ENCODE data around the gene ADORA2A. TPM values are rescaled to one million over a fixed set of nuclear protein-coding genes. Genes with fewer than 3 reads are reported as not detected.

ADORA2A gene
- total and polyA plus RNA-seq, 4 donors = 5.5 to 54.9 (median 22.8) TPM

GRCh38 chr22:24446260-24446611 is 18.8 kb downstream of the ADORA2A start:
- Histone ChIP-seq H3K4me1 (ENCODE audit: control insufficient read depth in 5 of 5, insufficient read depth in 5 of 5, low read length in 5 of 5) (peaks cover 3 to 19% (median 3%) of the 10 kb centered on the region in 5 donors), H3K9me3 (ENCODE audit: control insufficient read depth in 4 of 4, insufficient read depth in 3 of 4, low read length in 3 of 4) (no peaks in the 10 kb centered on the region), H3K36me3 (ENCODE audit: control insufficient read depth in 4 of 4, insufficient read depth in 4 of 4, low read length in 4 of 4) (peaks cover 0 to 12% (median 0%) of the 10 kb centered on the region in 4 donors), H3K9ac (ENCODE audit: insufficient read depth in 1 of 2, low read length in 2 of 2) (no peak overlapping the region), H3K4me3 (no peak overlapping the region), H3K27me3 (ENCODE audit: control insufficient read depth in 3 of 3, insufficient read depth in 3 of 3, low read length in 2 of 3) (no peaks in the 10 kb centered on the region), H3K27ac (ENCODE audit: low read depth in 1 of 2, low read length in 1 of 2) (no peak overlapping the region)
- DNase-seq (no peak), ATAC-seq (ENCODE audit: insufficient read depth, low FRiP score) (no peak)
- no peak for TF ChIP-seq CTCF (IDR thresholded peaks at IDR 0.05; ENCODE audit: control extremely low read depth, extremely low read depth)
- 86 to 88% methylated on average over 3 of the region's 3 CpGs for WGBS, 2 donors

GRCh38 chr22:24450610-24451009 is 23.2 kb downstream of the ADORA2A start:
- Histone ChIP-seq H3K9me3 (ENCODE audit: control insufficient read depth in 4 of 4, insufficient read depth in 3 of 4, low read length in 3 of 4) (peaks cover 0 to 5% (median 0%) of the 10 kb centered on the region in 4 donors), H3K36me3 (ENCODE audit: control insufficient read depth in 4 of 4, insufficient read depth in 4 of 4, low read length in 4 of 4) (no peaks in the 10 kb centered on the region), H3K4me3 (no peak overlapping the region), H3K9ac (ENCODE audit: insufficient read depth in 1 of 2, low read length in 2 of 2) (no peak overlapping the region), H3K4me1 (ENCODE audit: control insufficient read depth in 5 of 5, insufficient read depth in 5 of 5, low read length in 5 of 5) (peaks cover 3 to 24% (median 5%) of the 10 kb centered on the region in 5 donors), H3K27me3 (ENCODE audit: control insufficient read depth in 3 of 3, insufficient read depth in 3 of 3, low read length in 2 of 3) (no peaks in the 10 kb centered on the region), H3K27ac (ENCODE audit: low read depth in 1 of 2, low read length in 1 of 2) (peak overlapping the region in 1 of 2 donors; percentile 15)
- WGBS, 2 donors = 27 to 51% methylated on average over 1 of the region's 1 CpG
- ATAC-seq (ENCODE audit: insufficient read depth, low FRiP score) (no peak), DNase-seq (peak; percentile 73 to 86 (median 81))
- no peak for TF ChIP-seq CTCF (IDR thresholded peaks at IDR 0.05; ENCODE audit: control extremely low read depth, extremely low read depth)

- DNase-seq (no peak), ATAC-seq (ENCODE audit: insufficient read depth, low FRiP score) (no peak)
- no peak overlapping the region for H3K9ac ChIP-seq (ENCODE audit: insufficient read depth in 1 of 2, low read length in 2 of 2)
- peaks cover 0 to 5% (median 0%) of the 10 kb centered on the region in 4 donors for H3K9me3 ChIP-seq (ENCODE audit: control insufficient read depth in 4 of 4, insufficient read depth in 3 of 4, low read length in 3 of 4)
- no peak overlapping the region for H3K4me3 ChIP-seq
- H3K27ac ChIP-seq (ENCODE audit: low read depth in 1 of 2, low read length in 1 of 2) = no peak overlapping the region
- TF ChIP-seq CTCF (IDR thresholded peaks at IDR 0.05; ENCODE audit: control extremely low read depth, extremely low read depth) = no peak
- H3K4me1 ChIP-seq (ENCODE audit: control insufficient read depth in 5 of 5, insufficient read depth in 5 of 5, low read length in 5 of 5) = peaks cover 3 to 24% (median 9%) of the 10 kb centered on the region in 5 donors
- H3K27me3 ChIP-seq (ENCODE audit: control insufficient read depth in 3 of 3, insufficient read depth in 3 of 3, low read length in 2 of 3) = no peaks in the 10 kb centered on the region
- H3K36me3 ChIP-seq (ENCODE audit: control insufficient read depth in 4 of 4, insufficient read depth in 4 of 4, low read length in 4 of 4) = no peaks in the 10 kb centered on the region
Measured at GRCh38 chr22:24451162-24451561, 23.8 kb downstream of the ADORA2A start.

GRCh38 chr22:24453853-24454252 is 26.5 kb downstream of the ADORA2A start:
- Histone ChIP-seq H3K4me3 (no peak overlapping the region), H3K27ac (ENCODE audit: low read depth in 1 of 2, low read length in 1 of 2) (no peak overlapping the region), H3K9ac (ENCODE audit: insufficient read depth in 1 of 2, low read length in 2 of 2) (no peak overlapping the region), H3K4me1 (ENCODE audit: control insufficient read depth in 5 of 5, insufficient read depth in 5 of 5, low read length in 5 of 5) (peaks cover 3 to 22% (median 11%) of the 10 kb centered on the region in 5 donors), H3K27me3 (ENCODE audit: control insufficient read depth in 3 of 3, insufficient read depth in 3 of 3, low read length in 2 of 3) (no peaks in the 10 kb centered on the region), H3K36me3 (ENCODE audit: control insufficient read depth in 4 of 4, insufficient read depth in 4 of 4, low read length in 4 of 4) (no peaks in the 10 kb centered on the region), H3K9me3 (ENCODE audit: control insufficient read depth in 4 of 4, insufficient read depth in 3 of 4, low read length in 3 of 4) (peaks cover 0 to 5% (median 0%) of the 10 kb centered on the region in 4 donors)
- ATAC-seq (ENCODE audit: insufficient read depth, low FRiP score) (no peak), DNase-seq (no peak)
- TF ChIP-seq CTCF (IDR thresholded peaks at IDR 0.05; ENCODE audit: control extremely low read depth, extremely low read depth) = no peak
- 87 to 94% methylated on average over 1 of the region's 1 CpG for WGBS, 2 donors
